Measurements from ENCODE around the gene CD40.

The CD40 gene

DNA sequence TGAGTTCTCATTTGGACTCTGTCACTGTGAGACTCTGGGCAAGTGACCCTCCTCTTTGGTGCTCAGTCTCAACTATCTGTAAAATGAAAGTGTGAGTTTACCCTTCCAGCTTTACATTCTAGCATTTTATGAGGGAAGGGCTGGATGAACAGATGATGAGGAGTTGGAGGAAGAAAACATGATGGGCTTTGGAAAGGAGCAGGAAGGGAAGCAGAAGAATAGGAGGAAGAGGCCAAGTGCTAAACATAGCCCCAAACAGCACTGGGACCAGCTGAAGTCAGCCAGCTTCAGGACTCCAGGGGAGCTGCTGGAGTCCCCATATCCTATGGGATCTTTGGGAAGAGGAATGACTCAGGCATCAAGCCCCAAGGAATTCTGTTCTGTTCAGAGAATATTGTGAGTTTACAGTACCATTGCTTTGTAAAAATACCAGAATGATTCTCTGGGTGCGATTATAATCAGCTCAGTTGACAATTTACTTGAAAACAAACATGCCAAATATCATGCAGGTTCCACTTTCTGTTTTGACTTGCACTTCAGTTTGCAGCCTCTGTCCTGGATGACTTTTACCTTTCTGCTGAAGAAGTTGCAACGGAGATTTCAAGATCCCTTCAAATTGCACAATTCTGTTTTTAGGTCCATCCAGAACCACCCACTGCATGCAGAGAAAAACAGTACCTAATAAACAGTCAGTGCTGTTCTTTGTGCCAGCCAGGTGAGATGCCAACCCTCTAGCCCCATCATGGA lies 3.2 kb downstream of the CD40 start:
- H3K4me3 ChIP-seq (replicated peaks in 1 of 2; ENCODE audit: low read depth in 2 of 2, low read length in 2 of 2) = no peak overlapping the region
- TF ChIP-seq, protein P1, sequence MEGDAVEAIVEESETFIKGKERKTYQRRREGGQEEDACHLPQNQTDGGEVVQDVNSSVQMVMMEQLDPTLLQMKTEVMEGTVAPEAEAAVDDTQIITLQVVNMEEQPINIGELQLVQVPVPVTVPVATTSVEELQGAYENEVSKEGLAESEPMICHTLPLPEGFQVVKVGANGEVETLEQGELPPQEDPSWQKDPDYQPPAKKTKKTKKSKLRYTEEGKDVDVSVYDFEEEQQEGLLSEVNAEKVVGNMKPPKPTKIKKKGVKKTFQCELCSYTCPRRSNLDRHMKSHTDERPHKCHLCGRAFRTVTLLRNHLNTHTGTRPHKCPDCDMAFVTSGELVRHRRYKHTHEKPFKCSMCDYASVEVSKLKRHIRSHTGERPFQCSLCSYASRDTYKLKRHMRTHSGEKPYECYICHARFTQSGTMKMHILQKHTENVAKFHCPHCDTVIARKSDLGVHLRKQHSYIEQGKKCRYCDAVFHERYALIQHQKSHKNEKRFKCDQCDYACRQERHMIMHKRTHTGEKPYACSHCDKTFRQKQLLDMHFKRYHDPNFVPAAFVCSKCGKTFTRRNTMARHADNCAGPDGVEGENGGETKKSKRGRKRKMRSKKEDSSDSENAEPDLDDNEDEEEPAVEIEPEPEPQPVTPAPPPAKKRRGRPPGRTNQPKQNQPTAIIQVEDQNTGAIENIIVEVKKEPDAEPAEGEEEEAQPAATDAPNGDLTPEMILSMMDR (IDR thresholded peaks at IDR 0.05; ENCODE audit: low read depth, low read length) = no peak
- no peak for DNase-seq (ENCODE audit: low read depth in 2 of 2)

DNA sequence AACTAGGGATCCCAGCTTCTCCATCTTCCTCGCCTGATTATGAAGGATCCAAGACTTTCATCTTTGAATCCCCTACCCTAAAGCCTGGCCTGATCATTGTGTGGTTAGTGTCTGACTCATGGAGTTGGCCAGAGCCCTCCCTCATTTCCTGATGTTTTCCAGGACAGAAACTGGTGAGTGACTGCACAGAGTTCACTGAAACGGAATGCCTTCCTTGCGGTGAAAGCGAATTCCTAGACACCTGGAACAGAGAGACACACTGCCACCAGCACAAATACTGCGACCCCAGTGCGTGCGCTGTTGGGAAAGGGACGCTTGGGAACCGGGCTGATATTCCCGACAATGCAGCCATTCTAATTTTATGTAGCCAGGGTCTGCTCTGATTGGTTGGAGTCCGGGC lies 4.0 kb downstream of the CD40 start:
- no peak overlapping the region for H3K4me3 ChIP-seq (replicated peaks in 1 of 2; ENCODE audit: low read depth in 2 of 2, low read length in 2 of 2)
- DNase-seq (ENCODE audit: low read depth in 2 of 2) = peak; percentile 58 to 61
- TF ChIP-seq, protein P1 (IDR thresholded peaks at IDR 0.05; ENCODE audit: low read depth, low read length) = no peak

DNA sequence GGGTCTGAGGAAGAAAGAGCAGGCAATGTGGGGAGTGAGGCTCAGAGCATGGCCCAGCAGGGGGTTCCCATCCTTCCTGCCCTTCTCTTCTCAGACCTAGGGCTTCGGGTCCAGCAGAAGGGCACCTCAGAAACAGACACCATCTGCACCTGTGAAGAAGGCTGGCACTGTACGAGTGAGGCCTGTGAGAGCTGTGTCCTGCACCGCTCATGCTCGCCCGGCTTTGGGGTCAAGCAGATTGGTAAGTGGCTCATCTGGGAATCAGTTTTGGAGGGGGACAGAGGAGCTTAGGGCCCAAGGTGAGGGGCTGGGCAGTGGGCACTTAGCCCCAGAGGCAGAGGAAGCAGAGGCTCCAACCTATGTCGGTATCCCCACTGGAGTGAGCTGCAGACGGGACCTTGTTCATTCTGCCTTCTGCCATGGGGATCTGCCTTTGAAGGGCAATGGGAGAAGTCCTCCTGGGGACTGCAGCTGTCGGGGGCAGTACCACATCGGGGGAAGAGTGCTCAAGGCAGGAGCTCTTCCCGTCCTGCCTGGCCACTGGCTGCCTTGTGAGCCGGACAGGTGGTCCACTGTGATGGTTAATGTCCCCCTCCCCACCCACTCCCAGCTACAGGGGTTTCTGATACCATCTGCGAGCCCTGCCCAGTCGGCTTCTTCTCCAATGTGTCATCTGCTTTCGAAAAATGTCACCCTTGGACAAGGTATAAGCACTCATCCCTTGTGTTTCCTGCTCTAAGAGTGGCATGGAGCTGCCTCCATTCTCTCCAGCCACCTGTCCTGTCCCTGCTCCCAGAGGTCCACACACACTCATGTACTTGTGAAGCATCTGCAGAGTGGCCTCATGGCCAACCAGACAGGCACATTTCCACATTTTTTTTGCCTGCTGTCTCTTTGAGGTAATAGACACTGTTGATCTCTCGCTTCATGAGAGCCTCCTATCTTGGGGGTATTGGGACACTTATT lies 4.7 kb downstream of the CD40 start:
- H3K4me3 ChIP-seq (replicated peaks in 1 of 2; ENCODE audit: low read depth in 2 of 2, low read length in 2 of 2) = no peak overlapping the region
- TF ChIP-seq, protein P1 (IDR thresholded peaks at IDR 0.05; ENCODE audit: low read depth, low read length) = no peak
- no peak for DNase-seq (ENCODE audit: low read depth in 2 of 2)

DNA sequence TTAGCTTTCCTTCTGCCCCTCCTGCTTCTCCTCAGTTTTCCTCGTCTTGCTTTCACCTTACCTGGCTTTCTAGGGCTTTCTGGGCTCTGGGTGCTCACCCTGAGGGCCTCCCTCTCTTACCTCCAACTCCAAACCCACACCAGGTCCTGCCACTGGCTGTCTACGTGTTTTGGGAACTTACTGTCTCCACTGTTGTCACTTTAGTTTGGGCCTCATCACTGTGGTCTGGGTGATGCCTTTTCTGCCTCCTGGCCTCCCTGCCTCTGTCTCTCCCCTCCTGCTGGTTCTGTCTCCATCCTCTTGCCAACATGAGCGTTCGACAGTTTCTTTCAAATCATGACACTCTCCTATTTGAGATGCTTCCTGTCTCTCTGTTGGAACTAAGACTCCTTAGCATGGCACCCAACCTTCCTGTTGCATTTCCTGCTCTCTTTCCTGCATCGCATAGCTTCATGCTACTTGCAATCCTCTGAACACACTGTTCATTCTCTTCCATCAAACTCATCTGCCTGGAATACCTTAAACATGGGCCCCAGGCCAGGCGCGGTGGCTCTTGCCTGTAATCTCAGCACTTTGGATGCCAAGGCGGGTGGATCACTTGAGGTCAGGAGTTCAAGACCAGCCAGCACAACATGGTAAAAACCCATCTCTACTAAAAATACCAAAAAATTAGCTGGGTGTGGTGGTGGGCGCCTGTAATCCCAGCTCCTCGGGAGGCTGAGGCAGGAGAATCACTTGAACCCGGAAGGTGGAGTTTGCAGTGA lies 5.5 kb downstream of the CD40 start:
- TF ChIP-seq, protein P1 (IDR thresholded peaks at IDR 0.05; ENCODE audit: low read depth, low read length) = no peak
- no peak overlapping the region for H3K4me3 ChIP-seq (replicated peaks in 1 of 2; ENCODE audit: low read depth in 2 of 2, low read length in 2 of 2)
- no peak for DNase-seq (ENCODE audit: low read depth in 2 of 2)

DNA sequence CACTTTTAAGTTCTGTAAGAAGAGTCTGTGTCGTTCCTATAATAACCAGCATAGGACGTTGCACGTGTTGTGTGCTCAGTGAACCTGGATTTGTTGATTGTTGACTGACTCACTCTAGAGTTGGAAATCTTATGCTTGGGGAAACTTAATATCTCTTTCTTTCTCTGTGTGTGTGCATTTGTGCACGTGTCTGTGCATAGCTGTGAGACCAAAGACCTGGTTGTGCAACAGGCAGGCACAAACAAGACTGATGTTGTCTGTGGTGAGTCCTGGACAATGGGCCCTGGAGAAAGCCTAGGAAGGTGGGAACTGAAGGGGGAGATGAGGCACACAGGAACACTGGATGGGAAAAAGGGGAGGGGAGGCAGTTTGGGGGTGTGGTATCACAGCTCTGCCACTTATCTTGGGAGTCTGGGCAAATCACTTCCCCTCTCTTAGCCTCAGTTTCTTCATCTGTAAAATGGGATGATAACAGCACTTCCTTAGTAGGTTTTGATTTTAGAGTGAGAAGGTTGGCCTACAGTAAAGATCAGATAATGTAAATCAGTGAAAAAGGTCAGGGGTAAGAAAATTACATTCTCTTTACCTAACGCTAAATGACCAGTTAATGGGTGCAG lies 8.4 kb downstream of the CD40 start:
- no peak overlapping the region for H3K4me3 ChIP-seq (replicated peaks in 1 of 2; ENCODE audit: low read depth in 2 of 2, low read length in 2 of 2)
- DNase-seq (ENCODE audit: low read depth in 2 of 2) = no peak
- TF ChIP-seq, protein P1 (IDR thresholded peaks at IDR 0.05; ENCODE audit: low read depth, low read length) = no peak

DNA sequence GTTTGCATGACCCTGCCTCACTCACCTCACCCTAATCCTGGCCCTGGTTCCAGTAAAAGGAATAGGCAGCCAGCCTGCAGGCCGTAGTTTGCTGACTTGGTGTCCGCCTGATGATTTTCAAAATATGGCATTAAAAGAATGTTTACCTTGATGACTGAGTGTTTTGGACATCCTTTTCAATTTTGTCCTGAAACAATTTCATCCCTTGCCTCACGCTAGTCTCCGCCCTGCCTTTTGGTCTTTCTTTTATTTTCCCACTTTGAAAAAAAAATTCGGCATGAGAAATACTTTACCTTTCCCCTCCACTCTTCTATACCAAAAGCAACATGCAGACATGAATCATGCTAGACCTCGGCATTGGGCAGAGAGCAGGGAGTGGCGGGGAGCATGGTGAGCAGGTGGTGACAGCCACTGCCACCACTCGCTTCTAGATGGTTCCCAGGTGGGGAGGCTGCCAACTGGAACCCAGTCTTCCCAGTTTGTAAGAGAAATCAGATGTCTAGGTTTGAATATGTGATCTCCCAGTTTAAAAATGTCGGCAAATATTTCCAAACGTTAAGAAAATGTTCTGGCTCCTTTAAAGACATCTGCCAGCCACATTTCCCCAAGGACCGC lies 9.4 kb downstream of the CD40 start:
- no peak overlapping the region for H3K4me3 ChIP-seq (replicated peaks in 1 of 2; ENCODE audit: low read depth in 2 of 2, low read length in 2 of 2)
- TF ChIP-seq, protein P1 (IDR thresholded peaks at IDR 0.05; ENCODE audit: low read depth, low read length) = no peak
- DNase-seq (ENCODE audit: low read depth in 2 of 2) = no peak

All from cardiac fibroblast (primary cell).